AG04450 (cell line): Measurements from ENCODE around the gene SCT. TPM values are rescaled to one million over a fixed set of nuclear protein-coding genes. Genes with fewer than 3 reads are reported as not detected.

Experiments
- CTCF ChIA-PET: fragments of 300-600, 350-600 bp; formaldehyde crosslinking; extraction: SDS; loops from one replicate; lab custom pipeline; 2022; ENCODE audit warnings: antibody characterized with exemption, inconsistent platforms; lab: Charles Lee
- POLR2A ChIA-PET: fragments of 350-600 bp; formaldehyde crosslinking; extraction: SDS; loops from one replicate; lab custom pipeline; 2021; ENCODE audit warnings: antibody characterized with exemption, inconsistent platforms; lab: Yijun Ruan, JAX
- DNase-seq: peaks from one replicate; pipeline ENCODE4 v3.0.0-alpha.2; 2011; ENCODE audit warnings: low read depth, low spot score
- H3K27ac ChIP-seq: one replicate; pipeline ENCODE4 v1.5.1; 2012; ENCODE audit warnings: low read depth, low read length, control low read depth
- H3K27me3 ChIP-seq: one replicate; pipeline ENCODE4 v1.6.0; 2012; ENCODE audit warnings: low read length; ENCODE audit not compliant: control insufficient read depth, insufficient read depth
- H3K4me3 ChIP-seq: 2 replicates; pipeline ENCODE4 v1.5.1; 2011; ENCODE audit warnings: mild to moderate bottlenecking, low read depth, low read length, control low read depth
- H3K9me3 ChIP-seq: 2 replicates; pipeline ENCODE4 v1.5.1; 2012; ENCODE audit warnings: low read length; ENCODE audit not compliant: control insufficient read depth, insufficient read depth
- polyA plus RNA-seq: library from polyadenylated mRNA; depleted of rRNA; stranded (reverse); fragments of >200 nt; gene quantifications from 2 replicates; pipeline ENCODE4 v1.2.3, GENCODE V29; 2011
- TF ChIP-seq, protein P1 (sequence below): IDR thresholded peaks from 2 replicates; pipeline ENCODE4 v1.5.1; 2011; ENCODE audit warnings: low read depth, low read length, control low read depth, inconsistent platforms

The SCT gene
- polyA plus RNA-seq, 1 experiment, result not detected

DNA sequence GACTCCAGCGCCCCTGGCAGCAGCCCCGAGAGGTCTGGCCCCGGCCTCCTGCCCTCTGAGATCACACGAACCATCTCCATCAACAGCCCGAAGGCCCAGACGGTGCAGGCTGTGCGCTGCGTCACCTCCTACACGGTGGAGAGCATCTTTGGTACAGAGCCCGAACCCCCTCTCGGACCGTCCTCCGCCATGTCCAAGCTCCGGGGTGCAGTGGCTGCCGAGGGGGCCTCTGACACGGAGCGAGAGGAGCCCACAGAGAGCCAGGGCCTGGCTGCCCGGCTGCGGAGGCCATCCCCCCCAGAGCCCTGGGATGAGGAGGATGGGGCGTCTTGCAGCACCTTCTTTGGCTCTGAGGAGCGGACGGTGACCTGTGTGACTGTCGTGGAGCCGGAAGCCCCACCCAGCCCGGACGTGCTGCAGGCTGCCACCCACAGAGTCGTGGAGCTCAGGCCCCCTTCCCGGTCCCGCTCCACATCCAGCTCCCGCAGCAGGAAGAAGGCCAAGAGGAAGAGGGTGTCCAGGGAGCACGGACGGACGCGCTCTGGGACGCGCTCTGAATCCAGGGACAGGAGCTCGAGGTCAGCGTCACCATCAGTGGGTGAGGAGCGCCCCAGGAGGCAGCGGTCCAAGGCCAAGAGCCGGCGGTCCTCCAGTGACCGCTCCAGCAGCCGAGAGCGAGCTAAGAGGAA is 18.9 kb downstream of the SCT start:
- TF ChIP-seq, protein P1, sequence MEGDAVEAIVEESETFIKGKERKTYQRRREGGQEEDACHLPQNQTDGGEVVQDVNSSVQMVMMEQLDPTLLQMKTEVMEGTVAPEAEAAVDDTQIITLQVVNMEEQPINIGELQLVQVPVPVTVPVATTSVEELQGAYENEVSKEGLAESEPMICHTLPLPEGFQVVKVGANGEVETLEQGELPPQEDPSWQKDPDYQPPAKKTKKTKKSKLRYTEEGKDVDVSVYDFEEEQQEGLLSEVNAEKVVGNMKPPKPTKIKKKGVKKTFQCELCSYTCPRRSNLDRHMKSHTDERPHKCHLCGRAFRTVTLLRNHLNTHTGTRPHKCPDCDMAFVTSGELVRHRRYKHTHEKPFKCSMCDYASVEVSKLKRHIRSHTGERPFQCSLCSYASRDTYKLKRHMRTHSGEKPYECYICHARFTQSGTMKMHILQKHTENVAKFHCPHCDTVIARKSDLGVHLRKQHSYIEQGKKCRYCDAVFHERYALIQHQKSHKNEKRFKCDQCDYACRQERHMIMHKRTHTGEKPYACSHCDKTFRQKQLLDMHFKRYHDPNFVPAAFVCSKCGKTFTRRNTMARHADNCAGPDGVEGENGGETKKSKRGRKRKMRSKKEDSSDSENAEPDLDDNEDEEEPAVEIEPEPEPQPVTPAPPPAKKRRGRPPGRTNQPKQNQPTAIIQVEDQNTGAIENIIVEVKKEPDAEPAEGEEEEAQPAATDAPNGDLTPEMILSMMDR, result no peak
- DNase-seq, result no peak
- H3K27me3 ChIP-seq, result no peaks in the 10 kb centered on the region
- H3K27ac ChIP-seq, result no peak overlapping the region
- no peaks in the 10 kb centered on the region; the same call in 1 of the 2 replicates for H3K9me3 ChIP-seq
- POLR2A ChIA-PET, result no interaction called here
- CTCF ChIA-PET, result no interaction called here
- no peak overlapping the region for H3K4me3 ChIP-seq

DNA sequence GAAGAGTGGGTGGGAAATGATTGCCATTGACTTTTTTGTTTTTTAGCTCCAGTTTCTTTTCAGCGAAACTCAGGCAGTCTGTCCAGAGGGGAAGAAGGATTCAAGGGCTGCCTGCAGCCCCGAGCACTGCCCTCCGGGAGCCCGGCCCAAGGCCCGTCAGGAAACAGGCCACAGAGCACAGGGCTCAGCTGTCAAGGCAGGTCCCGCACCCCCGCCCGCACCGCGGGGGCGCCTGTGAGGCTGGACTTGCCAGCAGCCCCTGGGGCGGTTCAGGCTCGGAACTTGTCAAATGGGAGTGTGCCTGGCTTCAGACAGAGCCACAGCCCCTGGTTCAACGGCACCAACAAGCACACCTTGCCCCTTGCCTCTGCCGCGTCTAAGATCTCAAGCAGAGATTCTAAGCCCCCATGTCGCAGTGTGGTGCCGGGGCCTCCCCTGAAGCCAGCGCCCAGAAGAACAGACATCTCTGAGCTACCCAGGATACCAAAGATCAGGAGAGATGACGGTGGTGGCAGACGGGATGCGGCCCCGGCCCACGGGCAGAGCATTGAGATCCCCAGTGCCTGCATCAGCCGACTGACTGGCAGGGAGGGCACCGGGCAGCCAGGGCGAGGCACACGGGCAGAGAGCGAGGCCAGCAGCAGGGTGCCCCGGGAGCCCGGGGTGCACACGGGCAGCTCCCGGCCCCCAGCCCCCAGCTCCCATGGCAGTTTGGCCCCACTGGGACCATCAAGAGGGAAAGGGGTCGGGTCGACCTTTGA is 19.8 kb downstream of the SCT start:
- DNase-seq, result no peak
- CTCF ChIA-PET, result no interaction called here
- Histone ChIP-seq H3K4me3 (no peak overlapping the region), H3K9me3 (no peaks in the 10 kb centered on the region; the same call in 1 of the 2 replicates), H3K27ac (no peak overlapping the region), H3K27me3 (no peaks in the 10 kb centered on the region)
- TF ChIP-seq, protein P1, result no peak
- POLR2A ChIA-PET, result interaction anchor here (0.6 kb wide), 1 partner anchor 16 kb away, joined by 3 read pairs; no protein-coding TSS in a partner anchor

DNA sequence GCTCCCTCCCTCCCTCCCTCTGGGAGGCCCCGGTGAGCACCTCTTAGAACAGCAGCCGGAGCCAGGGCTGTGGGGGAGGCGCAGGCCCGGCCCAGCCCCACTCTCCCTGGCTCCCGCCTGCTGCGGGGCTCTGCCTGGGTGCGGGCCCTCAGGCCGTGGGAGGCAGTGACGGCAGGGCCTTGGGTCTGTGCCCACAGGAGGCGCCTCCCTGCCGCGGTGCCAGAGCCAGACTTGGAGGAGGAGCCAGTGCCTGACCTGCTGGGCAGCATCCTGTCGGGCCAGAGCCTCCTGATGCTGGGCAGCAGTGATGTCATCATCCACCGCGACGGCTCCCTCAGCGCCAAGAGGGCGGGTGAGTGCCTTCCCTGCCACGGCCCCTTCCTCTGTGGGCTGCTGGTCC is 20.7 kb downstream of the SCT start:
- ChIA-PET CTCF (no interaction called here), POLR2A (no interaction called here)
- DNase-seq, result no peak

DNA sequence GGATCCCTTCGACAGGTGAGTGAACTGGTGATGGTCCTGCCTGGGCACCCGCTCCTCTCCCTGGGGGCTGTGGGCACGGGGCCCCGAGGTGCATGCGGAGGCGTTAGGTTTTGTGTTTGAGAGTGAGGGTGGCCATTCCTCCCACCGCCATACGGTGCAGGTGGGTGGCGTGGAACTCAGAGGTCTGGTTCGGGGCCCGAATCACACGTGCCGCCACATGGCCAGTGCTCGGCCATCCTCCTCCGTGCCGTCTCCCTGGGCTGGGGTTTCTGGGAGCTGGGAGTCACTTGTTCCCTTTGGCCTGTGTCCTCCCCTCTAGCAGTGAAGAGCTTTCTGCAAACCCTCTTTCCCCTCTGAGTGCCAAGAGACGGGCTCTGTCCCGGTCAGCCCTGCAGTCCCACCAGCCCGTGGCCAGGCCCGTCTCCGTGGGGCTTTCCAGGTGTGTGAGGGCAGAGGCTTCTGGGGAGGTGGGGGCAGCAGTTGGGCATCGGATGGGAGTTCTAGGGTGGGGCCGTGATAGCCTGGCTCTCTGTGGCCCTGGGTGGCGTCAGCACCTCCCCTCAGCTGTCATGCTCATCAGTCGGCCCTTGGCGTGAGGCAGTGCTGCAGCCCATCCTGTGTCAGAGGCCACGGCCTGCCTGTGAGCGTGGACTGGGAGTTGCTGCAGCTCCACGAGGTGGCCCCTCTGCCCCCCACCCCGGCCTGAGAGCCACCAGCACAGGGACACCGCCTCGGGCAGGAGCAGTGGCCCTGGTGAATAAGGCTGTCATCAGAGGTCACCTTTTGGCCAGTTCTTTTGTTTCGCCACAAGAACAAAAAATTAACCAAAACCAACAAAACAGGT is 21.5 kb downstream of the SCT start:
- Histone ChIP-seq H3K27ac (no peak overlapping the region), H3K4me3 (no peak overlapping the region), H3K9me3 (no peaks in the 10 kb centered on the region; the same call in 1 of the 2 replicates), H3K27me3 (no peaks in the 10 kb centered on the region)
- CTCF ChIA-PET, result no interaction called here
- POLR2A ChIA-PET, result no interaction called here
- no peak for DNase-seq
- TF ChIP-seq, protein P1, result no peak

More for the DNA sequence above, 20.7 kb downstream of the SCT start:
- Histone ChIP-seq H3K9me3 (no peaks in the 10 kb centered on the region; the same call in 1 of the 2 replicates), H3K4me3 (no peak overlapping the region), H3K27ac (no peak overlapping the region), H3K27me3 (no peaks in the 10 kb centered on the region)
- TF ChIP-seq, protein P1, result no peak
